Measurements from ENCODE around the gene NUFIP2. TPM values are rescaled to one million over a fixed set of nuclear protein-coding genes. Genes with fewer than 3 reads are reported as not detected.

Gene NUFIP2
- total RNA-seq, 1 experiment from 2014 or later: 93.4 TPM

- Histone ChIP-seq H3K4me1 (ENCODE audit: insufficient read depth, low read length, poor library complexity, severe bottlenecking) (peaks cover 28% of the 10 kb centered on the region), H3K36me3 (ENCODE audit: insufficient read depth, low read length, poor library complexity, severe bottlenecking) (peaks cover 43% of the 10 kb centered on the region), H3K27ac (ENCODE audit: low read depth, low read length, poor library complexity, severe bottlenecking) (peak overlapping the region; percentile 89), H3K9me3 (ENCODE audit: low read depth, low read length, poor library complexity, severe bottlenecking) (no peaks in the 10 kb centered on the region), H3K4me3 (ENCODE audit: low read depth, low read length, poor library complexity, severe bottlenecking) (peak overlapping the region; percentile 97), H3K27me3 (replicated peaks; ENCODE audit: insufficient read depth, low read depth, low read length, poor library complexity) (no peaks in the 10 kb centered on the region)
- ChIA-PET CTCF (interaction anchor here (0.5 to 1.0 kb wide), 8 partner anchors 9 to 326 kb away, joined by 3 to 15 read pairs (median 4); no protein-coding TSS in a partner anchor), POLR2A (ENCODE audit: low non-redundant PET) (no interaction called here)
- DNase-seq (ENCODE audit: low spot score): peak; percentile 86
- intact Hi-C loops (cut with micrococcal nuclease; ENCODE audit: unreplicated experiment): loop anchor here (5.0 kb wide), 1 partner anchor 144 kb away; no protein-coding TSS in a partner anchor
- peak; percentile 84 for TF ChIP-seq CTCF (conservative IDR thresholded peaks at IDR 0.05; ENCODE audit: low read depth, low read length)
- no peak for TF ChIP-seq EZH2 (IDR thresholded peaks at IDR 0.05; ENCODE audit: borderline replicate concordance, low read depth, low read length, poor library complexity, severe bottlenecking)
- TSS peak; percentile 23 for BruUV-seq (replicated peaks)
These were observed 2.7 kb downstream of the NUFIP2 start for GRCh38 chr17:29291163-29291752.

DNA sequence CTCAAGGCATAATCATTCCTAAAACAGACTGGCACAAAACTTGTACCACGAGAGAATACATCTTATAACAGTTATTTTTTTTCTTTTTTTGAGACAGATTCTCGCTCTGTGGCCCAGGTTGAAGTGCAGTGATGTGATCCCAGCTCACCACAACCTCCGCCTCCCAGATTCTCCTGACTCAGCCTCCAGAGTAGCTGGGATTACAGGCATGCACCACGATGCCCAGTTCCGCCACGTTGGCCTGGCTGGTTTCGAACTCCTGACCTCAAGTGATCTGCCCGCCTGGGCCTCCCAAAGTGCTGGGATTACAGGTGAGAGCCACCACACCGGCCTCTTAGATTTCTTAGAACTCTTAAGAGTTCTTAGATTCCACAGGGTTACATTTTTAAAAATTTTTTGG lies 4.1 kb downstream of the NUFIP2 start:
- CTCF ChIA-PET: interaction anchor here (0.6 kb wide), 1 partner anchor 283 kb away, joined by 3 read pairs; no protein-coding TSS in a partner anchor
- no peak for DNase-seq (ENCODE audit: low spot score)

DNA sequence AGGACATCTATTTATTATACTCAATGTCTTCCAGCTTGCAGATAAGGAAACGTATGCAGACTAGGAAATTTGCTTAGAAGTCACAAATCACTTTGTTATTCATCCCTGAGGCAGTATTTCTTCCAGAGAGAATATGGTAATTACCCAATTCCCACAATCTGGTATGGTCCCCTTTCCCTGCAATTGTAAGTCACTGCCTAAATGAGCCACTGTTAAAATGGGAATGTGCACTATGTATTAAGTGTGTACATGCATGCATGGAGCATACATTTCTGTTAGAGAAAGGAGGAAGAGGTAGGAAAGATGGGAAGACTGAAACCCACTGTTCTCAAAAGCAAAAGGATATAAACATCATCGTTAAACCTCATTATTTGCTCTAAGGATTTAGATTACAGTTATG lies 10.0 kb downstream of the NUFIP2 start:
- Histone ChIP-seq H3K4me3 (ENCODE audit: low read depth, low read length, poor library complexity, severe bottlenecking) (no peak overlapping the region), H3K27me3 (replicated peaks; ENCODE audit: insufficient read depth, low read depth, low read length, poor library complexity) (no peaks in the 10 kb centered on the region), H3K36me3 (ENCODE audit: insufficient read depth, low read length, poor library complexity, severe bottlenecking) (peaks cover 96% of the 10 kb centered on the region), H3K27ac (ENCODE audit: low read depth, low read length, poor library complexity, severe bottlenecking) (no peak overlapping the region), H3K9me3 (ENCODE audit: low read depth, low read length, poor library complexity, severe bottlenecking) (peaks cover 6% of the 10 kb centered on the region), H3K4me1 (ENCODE audit: insufficient read depth, low read length, poor library complexity, severe bottlenecking) (peaks cover 8% of the 10 kb centered on the region)
- intact Hi-C loops (cut with micrococcal nuclease; ENCODE audit: unreplicated experiment): no loop called here
- TF ChIP-seq EZH2 (IDR thresholded peaks at IDR 0.05; ENCODE audit: borderline replicate concordance, low read depth, low read length, poor library complexity, severe bottlenecking): no peak
- DNase-seq (ENCODE audit: low spot score): no peak
- POLR2A ChIA-PET (ENCODE audit: low non-redundant PET): no interaction called here
- CTCF ChIA-PET: no interaction called here
- no TSS peak for BruUV-seq (replicated peaks)

More for the DNA sequence above, 4.1 kb downstream of the NUFIP2 start:
- peaks cover 57% of the 10 kb centered on the region for H3K36me3 ChIP-seq (ENCODE audit: insufficient read depth, low read length, poor library complexity, severe bottlenecking)
- BruUV-seq (replicated peaks): no TSS peak
- no peak for TF ChIP-seq EZH2 (IDR thresholded peaks at IDR 0.05; ENCODE audit: borderline replicate concordance, low read depth, low read length, poor library complexity, severe bottlenecking)
- no peak for TF ChIP-seq CTCF (conservative IDR thresholded peaks at IDR 0.05; ENCODE audit: low read depth, low read length)
- H3K27ac ChIP-seq (ENCODE audit: low read depth, low read length, poor library complexity, severe bottlenecking): peak overlapping the region; percentile 20
- no peaks in the 10 kb centered on the region for H3K27me3 ChIP-seq (replicated peaks; ENCODE audit: insufficient read depth, low read depth, low read length, poor library complexity)
- POLR2A ChIA-PET (ENCODE audit: low non-redundant PET): no interaction called here
- peaks cover 26% of the 10 kb centered on the region for H3K4me1 ChIP-seq (ENCODE audit: insufficient read depth, low read length, poor library complexity, severe bottlenecking)
- intact Hi-C loops (cut with micrococcal nuclease; ENCODE audit: unreplicated experiment): loop anchor here (5.0 kb wide), 1 partner anchor 143 kb away; no protein-coding TSS in a partner anchor
- no peaks in the 10 kb centered on the region for H3K9me3 ChIP-seq (ENCODE audit: low read depth, low read length, poor library complexity, severe bottlenecking)
- H3K4me3 ChIP-seq (ENCODE audit: low read depth, low read length, poor library complexity, severe bottlenecking): no peak overlapping the region

DNA sequence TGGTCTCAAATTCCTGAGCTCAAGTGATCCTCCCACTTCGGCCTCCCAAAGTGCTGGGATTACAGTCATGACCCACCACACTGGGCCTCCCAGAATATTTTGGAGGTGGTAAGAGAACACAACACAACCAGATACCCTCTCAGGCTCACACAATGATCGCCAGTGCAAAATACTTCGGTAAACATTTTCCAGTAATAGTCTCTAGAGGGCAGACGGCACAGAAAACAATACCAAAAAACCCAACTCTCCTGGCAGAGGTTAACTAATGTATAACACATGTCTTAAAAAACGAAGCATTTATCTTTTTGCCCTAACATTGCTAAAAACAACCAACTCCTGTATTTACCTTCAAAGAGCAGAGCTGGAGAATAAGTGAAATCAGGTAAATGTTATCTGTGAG lies 10.5 kb downstream of the NUFIP2 start:
- ChIA-PET POLR2A (ENCODE audit: low non-redundant PET) (no interaction called here), CTCF (no interaction called here)
- intact Hi-C loops (cut with micrococcal nuclease; ENCODE audit: unreplicated experiment): no loop called here
- Histone ChIP-seq H3K4me3 (ENCODE audit: low read depth, low read length, poor library complexity, severe bottlenecking) (no peak overlapping the region), H3K9me3 (ENCODE audit: low read depth, low read length, poor library complexity, severe bottlenecking) (peaks cover 6% of the 10 kb centered on the region), H3K27ac (ENCODE audit: low read depth, low read length, poor library complexity, severe bottlenecking) (no peak overlapping the region), H3K4me1 (ENCODE audit: insufficient read depth, low read length, poor library complexity, severe bottlenecking) (peaks cover 5% of the 10 kb centered on the region), H3K27me3 (replicated peaks; ENCODE audit: insufficient read depth, low read depth, low read length, poor library complexity) (no peaks in the 10 kb centered on the region), H3K36me3 (ENCODE audit: insufficient read depth, low read length, poor library complexity, severe bottlenecking) (peaks cover 96% of the 10 kb centered on the region)
- BruUV-seq (replicated peaks): no TSS peak
- peak; percentile 41 for DNase-seq (ENCODE audit: low spot score)
- peak; percentile 32; the same call in 1 of the 2 replicates for TF ChIP-seq CTCF (conservative IDR thresholded peaks at IDR 0.05; ENCODE audit: low read depth, low read length)
- TF ChIP-seq EZH2 (IDR thresholded peaks at IDR 0.05; ENCODE audit: borderline replicate concordance, low read depth, low read length, poor library complexity, severe bottlenecking): no peak

Data from A673 (cell line).